Liver (tissue), 9 donors: ENCODE data around the gene WRAP73. TPM values are rescaled to one million over a fixed set of nuclear protein-coding genes. Genes with fewer than 3 reads are reported as not detected.

Source experiments
- DNase-seq: peaks from one replicate; pipeline ENCODE4 v3.0.0-alpha.2; 2017; ENCODE audit warnings: low spot score
- H3K27ac ChIP-seq, 2 donors: one replicate each; pipeline ENCODE4 v1.7.0; 2013; ENCODE audit warnings: inconsistent platforms in 2 of 2, low read length in 2 of 2, control low read depth in 1 of 2, low read depth in 1 of 2, mild to moderate bottlenecking in 1 of 2
- H3K27me3 ChIP-seq, 4 donors: one replicate each; pipeline versions ENCODE4 v1.6.1 to v1.7.0; 2013; ENCODE audit warnings: low read length in 3 of 4, inconsistent platforms in 1 of 4, mild to moderate bottlenecking in 1 of 4, moderate library complexity in 1 of 4; ENCODE audit not compliant: control insufficient read depth in 4 of 4, insufficient read depth in 4 of 4
- H3K36me3 ChIP-seq, 4 donors: one replicate each; pipeline versions ENCODE4 v1.6.1 to v1.7.0; 2013; ENCODE audit warnings: low read length in 3 of 4, mild to moderate bottlenecking in 3 of 4, low read depth in 1 of 4, moderate library complexity in 1 of 4; ENCODE audit not compliant: control insufficient read depth in 4 of 4, insufficient read depth in 3 of 4
- H3K4me1 ChIP-seq, 4 donors: one replicate each; pipeline versions ENCODE4 v1.6.1 to v1.7.0; 2013; ENCODE audit warnings: low read length in 3 of 4, mild to moderate bottlenecking in 3 of 4, moderate library complexity in 1 of 4; ENCODE audit not compliant: control insufficient read depth in 4 of 4, insufficient read depth in 4 of 4
- H3K4me3 ChIP-seq, 3 donors: one replicate each; pipeline versions ENCODE4 v1.6.1 to v1.7.0; 2013; ENCODE audit warnings: low read length in 3 of 3, control low read depth in 1 of 3, low read depth in 1 of 3, mild to moderate bottlenecking in 1 of 3
- H3K9ac ChIP-seq, 2 donors: one replicate each; pipeline ENCODE4 v1.7.0; 2013; ENCODE audit warnings: low read length in 2 of 2, mild to moderate bottlenecking in 2 of 2, moderate library complexity in 2 of 2, control low read depth in 1 of 2, low read depth in 1 of 2
- H3K9me3 ChIP-seq, 4 donors: one replicate each; pipeline versions ENCODE4 v1.6.1 to v1.7.0; 2013; ENCODE audit warnings: low read length in 3 of 4; ENCODE audit not compliant: control insufficient read depth in 4 of 4
- FOXA1 ChIP-seq: IDR thresholded peaks from 2 replicates; pipeline ENCODE4 v1.6.1; 2016; ENCODE audit warnings: antibody characterized with exemption
- GABPA ChIP-seq, 2 donors: IDR thresholded peaks in 1 of 2; conservative IDR thresholded peaks in 1 of 2; 2 replicates each; pipeline ENCODE4 v1.6.1; 2016; ENCODE audit warnings: antibody characterized with exemption in 2 of 2, mild to moderate bottlenecking in 1 of 2, moderate library complexity in 1 of 2
- HNF4A ChIP-seq, 2 donors: conservative IDR thresholded peaks; 2 replicates each; pipeline ENCODE4 v1.6.1; 2016; ENCODE audit warnings: antibody characterized with exemption in 2 of 2, mild to moderate bottlenecking in 2 of 2
- JUND ChIP-seq, 2 donors: IDR thresholded peaks; 2 replicates each; pipeline ENCODE4 v1.6.1; 2016; ENCODE audit warnings: antibody characterized with exemption in 2 of 2
- MAX ChIP-seq: IDR thresholded peaks from 2 replicates; pipeline ENCODE4 v1.6.1; 2016; ENCODE audit warnings: antibody characterized with exemption
- NR2F2 ChIP-seq: IDR thresholded peaks from 2 replicates; pipeline ENCODE4 v1.6.1; 2016; ENCODE audit warnings: antibody characterized with exemption
- RAD21 ChIP-seq, 2 donors: IDR thresholded peaks; 2 replicates each; pipeline ENCODE4 v1.6.1; 2016; ENCODE audit warnings: antibody characterized with exemption in 2 of 2, mild to moderate bottlenecking in 2 of 2
- RXRA ChIP-seq, 2 donors: IDR thresholded peaks; 2 replicates each; pipeline ENCODE4 v1.6.1; 2017 to 2018; ENCODE audit warnings: antibody characterized with exemption in 2 of 2, mild to moderate bottlenecking in 1 of 2
- SP1 ChIP-seq: IDR thresholded peaks from 2 replicates; pipeline ENCODE4 v1.6.1; 2018; ENCODE audit warnings: antibody characterized with exemption, mild to moderate bottlenecking
- TAF1 ChIP-seq: conservative IDR thresholded peaks from 2 replicates; pipeline ENCODE4 v1.6.1; 2016; ENCODE audit warnings: antibody characterized with exemption, mild to moderate bottlenecking
- WGBS: extraction: QIAGEN DNeasy Blood & Tissue Kit; methylation state at CpG from one replicate; pipeline ENCODE4 v1.1.7; 2013; 5-methylcytosine and 5-hydroxymethylcytosine counted together
- polyA plus RNA-seq, 2 donors: library from polyadenylated mRNA; stranded (reverse) in 1 of 2; unstranded in 1 of 2; fragments of 200-250 nt in 1 of 2; fragments of >200 nt in 1 of 2; fragmentation: Nextera tagmentation in 1 of 2; extraction: Ambion mirVana in 1 of 2; gene quantifications; one replicate each; pipeline versions ENCODE4 v1.2.1 to v1.2.3, GENCODE V29; 2013 to 2015
- total RNA-seq, 2 donors: library from RNA; depleted of rRNA; stranded (reverse); fragments of >200 nt; gene quantifications; one replicate each; pipeline ENCODE4 v1.2.3, GENCODE V29; 2014
- TF ChIP-seq, protein P1 (sequence below): IDR thresholded peaks from 2 replicates; pipeline ENCODE4 v1.6.1; 2016; ENCODE audit warnings: antibody characterized with exemption
- TF ChIP-seq, protein P2 (sequence below): fragments of 150-350 bp; IDR thresholded peaks from 2 replicates; pipeline ENCODE4 v1.5.1; 2017; ENCODE audit warnings: improper control_type of control experiment, low read depth, low read length; ENCODE audit not compliant: missing input control
- TF ChIP-seq, protein P3 (sequence below): IDR thresholded peaks from 2 replicates; pipeline ENCODE4 v1.6.1; 2016; ENCODE audit warnings: antibody characterized with exemption, mild to moderate bottlenecking
- donor health status: healthy.
- donor health status: healthy.
- donor health status: healthy.
- donor health status: healthy.
- donor health status: healthy.

Gene WRAP73
- total and polyA plus RNA-seq, 4 donors: 7.6 to 14.6 (median 10.0) TPM

- TF ChIP-seq GABPA (IDR thresholded peaks at IDR 0.05 in 1 of 2, conservative IDR thresholded peaks at IDR 0.05 in 1 of 2): no peak
- no peak for TF ChIP-seq RAD21 (IDR thresholded peaks at IDR 0.05)
Measured at GRCh38 chr1:3645666-3646355, 4.1 kb downstream of the WRAP73 start (continued).

- TF ChIP-seq FOXA1 (no peak), SP1 (no peak)
- Histone ChIP-seq H3K9me3 (no peaks in the 10 kb centered on the region), H3K9ac (no peak overlapping the region), H3K27ac (no peak overlapping the region), H3K4me1 (peaks cover 3 to 14% (median 9%) of the 10 kb centered on the region in 4 donors), H3K36me3 (peaks cover 12 to 25% (median 14%) of the 10 kb centered on the region in 4 donors), H3K27me3 (no peaks in the 10 kb centered on the region), H3K4me3 (no peak overlapping the region)
- DNase-seq: no peak
- WGBS: 98% methylated on average over 43 of the region's 43 CpGs
Measured at GRCh38 chr1:3645247-3645646, 4.7 kb downstream of the WRAP73 start.

DNA sequence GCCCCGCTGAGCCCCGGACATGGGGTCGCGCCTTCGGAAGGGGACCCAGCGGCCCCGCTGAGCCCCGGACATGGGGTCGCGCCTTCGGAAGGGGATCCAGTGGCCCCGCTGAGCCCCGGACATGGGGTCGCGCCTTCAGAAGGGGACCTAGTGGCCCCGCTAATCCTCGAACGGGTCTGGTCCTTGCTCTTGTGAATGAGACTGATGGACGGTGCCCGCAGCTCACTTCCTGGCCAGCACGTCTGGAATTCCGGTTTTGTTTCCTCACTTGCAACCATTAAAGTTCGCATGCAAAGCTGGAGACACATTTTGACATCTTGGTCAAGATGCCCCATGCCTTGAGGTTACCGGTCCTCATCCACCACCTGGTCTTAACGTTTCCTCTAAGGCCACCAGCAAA, 5.6 kb downstream of the WRAP73 start:
- Histone ChIP-seq H3K4me1 (peaks cover 3 to 10% (median 7%) of the 10 kb centered on the region in 4 donors), H3K27ac (no peak overlapping the region), H3K4me3 (no peak overlapping the region), H3K9ac (no peak overlapping the region), H3K9me3 (no peaks in the 10 kb centered on the region), H3K36me3 (peaks cover 14 to 27% (median 15%) of the 10 kb centered on the region in 4 donors), H3K27me3 (no peaks in the 10 kb centered on the region)
- no peak for DNase-seq
- 91% methylated on average over 21 of the region's 25 CpGs for WGBS
- TF ChIP-seq FOXA1 (no peak), HNF4A (conservative IDR thresholded peaks at IDR 0.05) (no peak), GABPA (IDR thresholded peaks at IDR 0.05 in 1 of 2, conservative IDR thresholded peaks at IDR 0.05 in 1 of 2) (no peak), NR2F2 (no peak), MAX (no peak), TAF1 (no peak), JUND (IDR thresholded peaks at IDR 0.05) (no peak), SP1 (no peak), RXRA (IDR thresholded peaks at IDR 0.05) (no peak)
- TF ChIP-seq, protein P1, sequence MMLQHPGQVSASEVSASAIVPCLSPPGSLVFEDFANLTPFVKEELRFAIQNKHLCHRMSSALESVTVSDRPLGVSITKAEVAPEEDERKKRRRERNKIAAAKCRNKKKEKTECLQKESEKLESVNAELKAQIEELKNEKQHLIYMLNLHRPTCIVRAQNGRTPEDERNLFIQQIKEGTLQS: no peak
- TF ChIP-seq, protein P2, sequence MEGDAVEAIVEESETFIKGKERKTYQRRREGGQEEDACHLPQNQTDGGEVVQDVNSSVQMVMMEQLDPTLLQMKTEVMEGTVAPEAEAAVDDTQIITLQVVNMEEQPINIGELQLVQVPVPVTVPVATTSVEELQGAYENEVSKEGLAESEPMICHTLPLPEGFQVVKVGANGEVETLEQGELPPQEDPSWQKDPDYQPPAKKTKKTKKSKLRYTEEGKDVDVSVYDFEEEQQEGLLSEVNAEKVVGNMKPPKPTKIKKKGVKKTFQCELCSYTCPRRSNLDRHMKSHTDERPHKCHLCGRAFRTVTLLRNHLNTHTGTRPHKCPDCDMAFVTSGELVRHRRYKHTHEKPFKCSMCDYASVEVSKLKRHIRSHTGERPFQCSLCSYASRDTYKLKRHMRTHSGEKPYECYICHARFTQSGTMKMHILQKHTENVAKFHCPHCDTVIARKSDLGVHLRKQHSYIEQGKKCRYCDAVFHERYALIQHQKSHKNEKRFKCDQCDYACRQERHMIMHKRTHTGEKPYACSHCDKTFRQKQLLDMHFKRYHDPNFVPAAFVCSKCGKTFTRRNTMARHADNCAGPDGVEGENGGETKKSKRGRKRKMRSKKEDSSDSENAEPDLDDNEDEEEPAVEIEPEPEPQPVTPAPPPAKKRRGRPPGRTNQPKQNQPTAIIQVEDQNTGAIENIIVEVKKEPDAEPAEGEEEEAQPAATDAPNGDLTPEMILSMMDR: no peak
- TF ChIP-seq, protein P3, sequence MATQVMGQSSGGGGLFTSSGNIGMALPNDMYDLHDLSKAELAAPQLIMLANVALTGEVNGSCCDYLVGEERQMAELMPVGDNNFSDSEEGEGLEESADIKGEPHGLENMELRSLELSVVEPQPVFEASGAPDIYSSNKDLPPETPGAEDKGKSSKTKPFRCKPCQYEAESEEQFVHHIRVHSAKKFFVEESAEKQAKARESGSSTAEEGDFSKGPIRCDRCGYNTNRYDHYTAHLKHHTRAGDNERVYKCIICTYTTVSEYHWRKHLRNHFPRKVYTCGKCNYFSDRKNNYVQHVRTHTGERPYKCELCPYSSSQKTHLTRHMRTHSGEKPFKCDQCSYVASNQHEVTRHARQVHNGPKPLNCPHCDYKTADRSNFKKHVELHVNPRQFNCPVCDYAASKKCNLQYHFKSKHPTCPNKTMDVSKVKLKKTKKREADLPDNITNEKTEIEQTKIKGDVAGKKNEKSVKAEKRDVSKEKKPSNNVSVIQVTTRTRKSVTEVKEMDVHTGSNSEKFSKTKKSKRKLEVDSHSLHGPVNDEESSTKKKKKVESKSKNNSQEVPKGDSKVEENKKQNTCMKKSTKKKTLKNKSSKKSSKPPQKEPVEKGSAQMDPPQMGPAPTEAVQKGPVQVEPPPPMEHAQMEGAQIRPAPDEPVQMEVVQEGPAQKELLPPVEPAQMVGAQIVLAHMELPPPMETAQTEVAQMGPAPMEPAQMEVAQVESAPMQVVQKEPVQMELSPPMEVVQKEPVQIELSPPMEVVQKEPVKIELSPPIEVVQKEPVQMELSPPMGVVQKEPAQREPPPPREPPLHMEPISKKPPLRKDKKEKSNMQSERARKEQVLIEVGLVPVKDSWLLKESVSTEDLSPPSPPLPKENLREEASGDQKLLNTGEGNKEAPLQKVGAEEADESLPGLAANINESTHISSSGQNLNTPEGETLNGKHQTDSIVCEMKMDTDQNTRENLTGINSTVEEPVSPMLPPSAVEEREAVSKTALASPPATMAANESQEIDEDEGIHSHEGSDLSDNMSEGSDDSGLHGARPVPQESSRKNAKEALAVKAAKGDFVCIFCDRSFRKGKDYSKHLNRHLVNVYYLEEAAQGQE: no peak
